Ovary (tissue), 3 donors: ENCODE measurements around the gene AP1B1.

Experiments used
- EP300 ChIP-seq: sonication (generic); formaldehyde crosslinking; IDR thresholded peaks from one replicate; pipeline ENCODE4 v1.6.1; 2017; ENCODE audit warnings: antibody characterized with exemption
- POLR2A ChIP-seq: fragments of 450-650 bp; IDR thresholded peaks from one replicate; pipeline ENCODE4 v1.6.1; 2017; ENCODE audit warnings: antibody characterized with exemption, mild to moderate bottlenecking, moderate library complexity
- TF ChIP-seq, protein P1 (sequence below), 3 donors: fragments of 450-650 bp in 2 of 3; fragments of 200-600 bp in 1 of 3; IDR thresholded peaks; one replicate each; pipeline versions ENCODE4 v1.5.1 to v1.8.0; 2016 to 2022; ENCODE audit warnings: antibody characterized with exemption in 3 of 3, mild to moderate bottlenecking in 1 of 3
- donor health status: DM: no; HTN: no; CAD: no.

DNA sequence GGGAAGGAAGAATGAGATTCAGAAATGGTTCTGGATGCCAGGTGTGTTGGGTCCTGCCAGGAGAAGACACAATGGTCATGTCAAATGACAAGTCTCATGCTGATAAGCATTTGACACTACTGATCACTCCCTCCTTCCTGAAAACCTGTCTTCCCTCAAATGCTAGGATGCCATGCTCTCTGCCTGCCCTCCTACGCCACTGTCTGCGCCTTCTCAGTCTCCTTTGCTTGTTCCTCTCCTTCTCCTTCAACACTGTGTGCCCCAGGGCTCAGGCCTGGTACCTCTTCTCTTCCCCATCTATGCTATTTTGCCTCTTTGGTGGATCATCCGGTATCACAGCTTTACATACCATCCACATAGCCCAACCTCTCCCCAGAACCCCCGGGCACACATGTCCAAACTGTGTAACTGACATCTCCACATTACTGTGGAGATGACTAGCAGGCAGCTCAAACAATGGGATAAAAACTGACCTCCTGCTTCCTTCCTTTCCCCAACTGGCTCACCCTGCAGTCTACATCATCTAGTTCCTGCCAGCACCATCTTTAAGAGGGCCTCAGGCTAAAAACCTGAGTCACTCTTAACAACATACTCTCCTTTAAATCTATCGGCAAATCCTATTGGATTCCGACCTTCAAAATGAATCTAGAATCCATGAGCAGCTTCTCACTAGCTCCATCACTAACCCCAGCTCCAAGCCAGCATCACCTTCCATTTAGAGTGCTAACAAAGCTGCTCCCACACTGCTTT lies 8.2 kb downstream of the AP1B1 start:
- TF ChIP-seq, protein P1, sequence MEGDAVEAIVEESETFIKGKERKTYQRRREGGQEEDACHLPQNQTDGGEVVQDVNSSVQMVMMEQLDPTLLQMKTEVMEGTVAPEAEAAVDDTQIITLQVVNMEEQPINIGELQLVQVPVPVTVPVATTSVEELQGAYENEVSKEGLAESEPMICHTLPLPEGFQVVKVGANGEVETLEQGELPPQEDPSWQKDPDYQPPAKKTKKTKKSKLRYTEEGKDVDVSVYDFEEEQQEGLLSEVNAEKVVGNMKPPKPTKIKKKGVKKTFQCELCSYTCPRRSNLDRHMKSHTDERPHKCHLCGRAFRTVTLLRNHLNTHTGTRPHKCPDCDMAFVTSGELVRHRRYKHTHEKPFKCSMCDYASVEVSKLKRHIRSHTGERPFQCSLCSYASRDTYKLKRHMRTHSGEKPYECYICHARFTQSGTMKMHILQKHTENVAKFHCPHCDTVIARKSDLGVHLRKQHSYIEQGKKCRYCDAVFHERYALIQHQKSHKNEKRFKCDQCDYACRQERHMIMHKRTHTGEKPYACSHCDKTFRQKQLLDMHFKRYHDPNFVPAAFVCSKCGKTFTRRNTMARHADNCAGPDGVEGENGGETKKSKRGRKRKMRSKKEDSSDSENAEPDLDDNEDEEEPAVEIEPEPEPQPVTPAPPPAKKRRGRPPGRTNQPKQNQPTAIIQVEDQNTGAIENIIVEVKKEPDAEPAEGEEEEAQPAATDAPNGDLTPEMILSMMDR (IDR thresholded peaks at IDR 0.05): no peak
- TF ChIP-seq POLR2A: no peak
- TF ChIP-seq EP300: no peak
